Measurements from ENCODE around the gene NAB1.

Gene NAB1

GRCh38 chr2:190723397-190724090 lies 74.7 kb downstream of the NAB1 start:
- Histone ChIP-seq H3K4me3 (ENCODE audit: low read length) (no peak overlapping the region), H3K27ac (ENCODE audit: low read depth, low read length) (no peak overlapping the region), H3K27me3 (ENCODE audit: control insufficient read depth, insufficient read depth, low read length) (no peaks in the 10 kb centered on the region)

GRCh38 chr2:190726255-190726654 lies 77.4 kb downstream of the NAB1 start:
- Histone ChIP-seq H3K9ac (ENCODE audit: low read length) (no peak overlapping the region), H3K4me1 (ENCODE audit: control insufficient read depth, insufficient read depth, low read length) (no peaks in the 10 kb centered on the region), H3K27ac (ENCODE audit: low read depth, low read length) (no peak overlapping the region), H3K36me3 (ENCODE audit: control insufficient read depth, insufficient read depth, low read length) (no peaks in the 10 kb centered on the region), H3K4me3 (ENCODE audit: low read length) (no peak overlapping the region), H3K27me3 (ENCODE audit: control insufficient read depth, insufficient read depth, low read length) (no peaks in the 10 kb centered on the region)

More at GRCh38 chr2:190723397-190724090, 74.7 kb downstream of the NAB1 start:
- no peaks in the 10 kb centered on the region for H3K36me3 ChIP-seq (ENCODE audit: control insufficient read depth, insufficient read depth, low read length)
- no peak overlapping the region for H3K9ac ChIP-seq (ENCODE audit: low read length)
- H3K4me1 ChIP-seq (ENCODE audit: control insufficient read depth, insufficient read depth, low read length), result no peaks in the 10 kb centered on the region

GRCh38 chr2:190736355-190736754 lies 87.5 kb downstream of the NAB1 start:
- Histone ChIP-seq H3K36me3 (ENCODE audit: control insufficient read depth, insufficient read depth, low read length) (no peaks in the 10 kb centered on the region), H3K4me1 (ENCODE audit: control insufficient read depth, insufficient read depth, low read length) (no peaks in the 10 kb centered on the region), H3K9ac (ENCODE audit: low read length) (no peak overlapping the region), H3K27ac (ENCODE audit: low read depth, low read length) (no peak overlapping the region), H3K4me3 (ENCODE audit: low read length) (no peak overlapping the region), H3K27me3 (ENCODE audit: control insufficient read depth, insufficient read depth, low read length) (no peaks in the 10 kb centered on the region)

- Histone ChIP-seq H3K4me3 (ENCODE audit: low read length) (no peak overlapping the region), H3K4me1 (ENCODE audit: control insufficient read depth, insufficient read depth, low read length) (no peaks in the 10 kb centered on the region), H3K27me3 (ENCODE audit: control insufficient read depth, insufficient read depth, low read length) (no peaks in the 10 kb centered on the region), H3K36me3 (ENCODE audit: control insufficient read depth, insufficient read depth, low read length) (no peaks in the 10 kb centered on the region), H3K9ac (ENCODE audit: low read length) (no peak overlapping the region), H3K27ac (ENCODE audit: low read depth, low read length) (no peak overlapping the region)
Observed at GRCh38 chr2:190740449-190740848, 91.6 kb downstream of the NAB1 start.
